ENCODE measurements around the gene ACOXL. TPM values are rescaled to one million over a fixed set of nuclear protein-coding genes. Genes with fewer than 3 reads are reported as not detected.

ACOXL gene
- polyA plus RNA-seq, 1 donor from 2014 or later, result not detected

DNA sequence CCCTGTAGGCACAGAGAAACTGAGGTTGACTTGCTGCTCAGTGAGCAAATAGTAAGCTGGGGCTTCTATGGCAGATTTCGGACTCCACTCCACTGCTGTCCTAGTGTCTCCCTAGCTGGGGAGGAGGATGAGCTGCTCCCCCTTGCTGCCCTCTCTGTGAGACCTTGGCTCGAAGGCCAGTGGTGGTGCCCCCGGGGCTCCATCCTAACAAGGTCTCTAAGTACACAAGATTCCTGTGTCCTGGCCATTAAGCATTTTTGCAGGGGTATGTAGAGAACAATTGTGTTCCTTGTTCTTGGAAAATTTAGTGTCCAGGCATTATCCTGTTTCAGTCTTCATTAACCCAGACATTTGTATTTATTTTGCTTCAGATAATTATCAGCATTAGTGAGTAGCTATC lies 367.0 kb downstream of the ACOXL start:
- no peaks in the 10 kb centered on the region for H3K36me3 Mint-ChIP-seq
- H3K4me1 Mint-ChIP-seq, result peaks cover 0 to 7% (median 7%) of the 10 kb centered on the region in 3 donors
- H3K27ac Mint-ChIP-seq, result no peak overlapping the region
- H3K27me3 Mint-ChIP-seq, result no peaks in the 10 kb centered on the region
- H3K4me3 Mint-ChIP-seq, result no peak overlapping the region
- no peaks in the 10 kb centered on the region for H3K9me3 Mint-ChIP-seq

DNA sequence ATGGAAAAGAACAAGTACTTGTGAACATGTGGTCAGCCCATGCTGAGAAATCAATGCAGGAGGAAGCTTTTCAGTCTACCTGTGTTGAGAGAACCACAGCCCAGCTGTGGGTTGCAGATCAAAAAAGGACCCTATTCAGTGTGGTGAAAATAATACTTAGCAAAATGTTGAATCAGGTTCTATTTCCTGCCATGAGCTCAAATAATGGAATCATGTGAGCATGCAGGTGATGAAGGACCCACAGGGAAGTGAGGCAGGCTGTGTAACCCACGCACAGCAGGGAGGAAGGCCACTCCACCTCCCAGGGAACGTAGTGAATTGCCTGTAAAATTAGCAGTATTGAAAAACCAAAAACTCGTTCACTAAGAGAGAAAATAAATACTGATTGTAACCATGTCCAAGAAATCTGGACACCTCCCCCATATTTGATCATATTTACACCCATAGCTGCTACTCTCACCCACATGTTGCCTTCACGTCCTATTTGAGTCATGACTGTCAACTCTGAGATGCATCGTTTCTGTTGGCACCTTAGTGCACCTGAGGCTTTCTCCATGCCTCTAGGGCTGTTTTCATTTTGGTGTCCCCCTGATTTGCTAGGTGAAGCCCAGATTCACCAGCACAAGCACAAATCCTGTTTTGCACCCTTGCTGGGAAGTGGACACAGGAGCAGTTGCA lies 367.9 kb downstream of the ACOXL start:
- Mint-ChIP-seq H3K4me3 (peak overlapping the region in 1 of 4 donors; percentile 30), H3K27ac (no peak overlapping the region), H3K9me3 (no peaks in the 10 kb centered on the region), H3K27me3 (no peaks in the 10 kb centered on the region), H3K4me1 (peaks cover 0 to 7% (median 7%) of the 10 kb centered on the region in 3 donors), H3K36me3 (no peaks in the 10 kb centered on the region)

DNA sequence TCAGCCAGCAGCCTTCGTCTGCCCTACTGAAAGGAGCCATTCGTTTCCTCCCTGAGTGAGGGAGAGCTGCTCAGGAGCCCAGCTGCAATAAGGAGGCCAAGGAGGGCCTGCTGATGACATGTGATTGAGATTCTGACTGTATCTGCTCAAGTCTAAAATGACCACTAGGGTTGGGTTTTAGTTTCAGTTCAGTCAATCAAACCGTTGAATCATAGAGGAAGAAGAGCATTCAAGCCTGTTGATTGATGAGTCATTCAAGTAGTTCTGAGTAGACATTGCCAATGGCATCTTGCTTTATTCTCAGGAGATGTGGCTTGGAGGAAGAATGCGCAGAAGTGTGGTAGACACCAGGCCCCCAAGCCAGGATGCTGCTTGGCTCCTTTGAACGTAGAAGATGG lies 368.4 kb downstream of the ACOXL start:
- Mint-ChIP-seq H3K27me3 (no peaks in the 10 kb centered on the region), H3K27ac (no peak overlapping the region), H3K36me3 (no peaks in the 10 kb centered on the region), H3K9me3 (no peaks in the 10 kb centered on the region), H3K4me3 (peak overlapping the region in 1 of 4 donors; percentile 30), H3K4me1 (peaks cover 0 to 7% (median 7%) of the 10 kb centered on the region in 3 donors)

DNA sequence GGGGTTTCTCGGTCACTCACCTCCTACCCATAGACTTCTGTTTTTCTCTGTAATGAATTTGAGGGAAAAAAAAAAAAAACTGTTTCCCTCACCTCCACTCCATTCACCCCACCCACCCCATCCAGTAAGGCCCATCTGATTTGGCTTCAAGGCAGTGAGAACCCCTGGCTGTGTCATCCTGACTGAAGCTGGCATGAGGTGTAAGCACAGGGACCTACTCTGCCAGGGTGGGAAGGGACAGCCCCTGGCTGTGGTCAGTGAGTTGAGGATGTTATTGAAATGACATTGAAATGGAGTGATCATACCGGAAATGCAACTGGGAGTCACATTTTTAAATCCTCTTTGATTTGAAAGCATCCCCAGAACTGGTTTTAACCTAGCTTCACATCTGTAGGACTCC lies 369.2 kb downstream of the ACOXL start:
- H3K27ac Mint-ChIP-seq, result no peak overlapping the region
- no peaks in the 10 kb centered on the region for H3K9me3 Mint-ChIP-seq
- peaks cover 3% of the 10 kb centered on the region for H3K27me3 Mint-ChIP-seq
- no peak overlapping the region for H3K4me3 Mint-ChIP-seq
- no peaks in the 10 kb centered on the region for H3K36me3 Mint-ChIP-seq
- peaks cover 0 to 7% (median 7%) of the 10 kb centered on the region in 3 donors for H3K4me1 Mint-ChIP-seq

DNA sequence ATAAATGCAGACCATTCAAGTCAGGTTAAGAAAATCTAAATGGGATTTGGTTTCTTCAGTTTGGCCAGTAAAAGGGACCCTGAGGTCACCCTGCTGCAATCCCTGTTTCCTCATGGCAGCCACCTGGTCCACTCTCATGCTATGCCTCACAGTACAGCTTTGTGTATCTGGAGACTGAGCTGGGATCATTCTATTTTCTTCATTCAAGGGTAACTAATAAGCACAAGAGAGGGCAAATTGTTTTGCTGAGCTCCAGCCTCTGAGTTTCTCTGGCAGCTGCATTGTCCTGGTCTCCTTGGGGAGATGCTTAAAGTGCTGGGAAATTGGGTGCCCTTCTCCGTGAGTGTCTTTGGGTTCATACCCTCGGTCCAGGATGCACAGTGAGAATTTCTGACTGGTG lies 369.8 kb downstream of the ACOXL start:
- Mint-ChIP-seq H3K27me3 (peaks cover 3% of the 10 kb centered on the region), H3K27ac (no peak overlapping the region), H3K9me3 (no peaks in the 10 kb centered on the region), H3K4me3 (no peak overlapping the region), H3K36me3 (no peaks in the 10 kb centered on the region), H3K4me1 (peaks cover 0 to 7% (median 7%) of the 10 kb centered on the region in 3 donors)

DNA sequence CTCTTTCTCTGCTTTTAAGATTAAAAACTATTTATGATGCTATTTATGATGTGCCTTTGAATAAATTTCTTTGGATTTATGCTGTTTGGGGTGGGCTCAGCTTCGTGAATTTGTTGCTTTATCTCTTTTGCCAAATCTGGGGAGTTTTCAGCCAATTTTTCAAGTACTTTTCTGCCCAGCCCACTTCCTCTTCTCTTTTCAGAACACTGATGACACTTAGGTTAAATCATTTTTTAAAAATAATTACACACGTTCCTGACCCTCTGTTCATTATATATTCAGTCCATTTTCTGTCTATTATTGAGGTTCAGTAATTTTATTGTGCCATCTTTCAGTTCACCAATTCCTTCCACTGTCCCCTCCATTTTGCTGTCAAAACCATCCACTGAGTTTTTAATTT lies 373.6 kb downstream of the ACOXL start:
- no peak overlapping the region for H3K4me3 Mint-ChIP-seq
- H3K9me3 Mint-ChIP-seq, result no peaks in the 10 kb centered on the region
- no peak overlapping the region for H3K27ac Mint-ChIP-seq
- peaks cover 0 to 1% (median under 1%) of the 10 kb centered on the region in 3 donors for H3K4me1 Mint-ChIP-seq
- peaks cover 2% of the 10 kb centered on the region for H3K36me3 Mint-ChIP-seq
- peaks cover 5% of the 10 kb centered on the region for H3K27me3 Mint-ChIP-seq

DNA sequence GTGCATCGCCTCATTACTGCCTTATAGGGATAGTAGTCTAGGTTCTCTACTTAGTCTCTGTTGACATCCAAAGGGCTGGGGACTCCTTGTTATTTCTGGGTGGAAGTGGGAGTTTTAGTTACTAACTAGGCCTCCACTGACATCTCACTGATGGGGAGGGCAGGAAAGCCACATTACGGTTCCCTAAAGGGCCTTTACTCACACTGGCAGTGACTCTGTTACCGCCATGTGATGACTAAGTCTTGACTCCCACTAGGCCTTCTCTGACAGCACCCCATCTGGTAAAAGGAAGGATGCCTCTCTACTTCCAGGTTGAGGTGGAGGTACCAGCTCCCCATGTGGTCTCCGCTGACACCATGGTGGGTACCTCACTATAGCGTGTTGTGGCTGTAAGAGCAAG lies 374.3 kb downstream of the ACOXL start:
- peaks cover 2% of the 10 kb centered on the region for H3K36me3 Mint-ChIP-seq
- H3K4me3 Mint-ChIP-seq, result no peak overlapping the region
- H3K4me1 Mint-ChIP-seq, result no peaks in the 10 kb centered on the region
- H3K9me3 Mint-ChIP-seq, result no peaks in the 10 kb centered on the region
- peaks cover 5% of the 10 kb centered on the region for H3K27me3 Mint-ChIP-seq
- no peak overlapping the region for H3K27ac Mint-ChIP-seq

DNA sequence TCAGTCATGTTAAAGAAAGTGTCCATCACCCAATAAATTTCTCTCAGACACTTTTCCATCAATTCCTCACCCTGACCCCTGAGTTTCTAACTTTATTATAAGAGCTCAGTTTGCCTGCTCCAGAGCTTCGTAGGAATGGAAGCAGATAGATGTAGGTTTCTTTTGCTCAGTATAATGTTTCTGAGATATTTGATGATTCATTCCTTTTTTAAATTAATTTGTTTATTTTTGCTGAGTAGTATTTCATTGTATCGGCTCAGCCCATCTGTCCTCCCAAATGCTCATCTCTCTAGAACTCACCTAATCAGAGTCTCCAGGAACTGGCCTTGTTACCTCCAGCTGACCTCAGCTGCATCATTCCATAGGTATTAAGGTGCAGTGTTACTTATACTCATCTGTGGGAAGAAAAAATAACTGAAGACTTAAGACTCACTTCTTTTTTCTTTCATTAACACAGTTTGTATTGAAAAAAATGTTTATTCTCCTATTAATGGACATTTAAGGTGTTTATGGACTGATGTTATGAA lies 376.4 kb downstream of the ACOXL start:
- H3K9me3 Mint-ChIP-seq, result no peaks in the 10 kb centered on the region
- H3K4me1 Mint-ChIP-seq, result no peaks in the 10 kb centered on the region
- H3K27me3 Mint-ChIP-seq, result peaks cover 9% of the 10 kb centered on the region
- no peak overlapping the region for H3K4me3 Mint-ChIP-seq
- H3K36me3 Mint-ChIP-seq, result peaks cover 2% of the 10 kb centered on the region
- H3K27ac Mint-ChIP-seq, result no peak overlapping the region

DNA sequence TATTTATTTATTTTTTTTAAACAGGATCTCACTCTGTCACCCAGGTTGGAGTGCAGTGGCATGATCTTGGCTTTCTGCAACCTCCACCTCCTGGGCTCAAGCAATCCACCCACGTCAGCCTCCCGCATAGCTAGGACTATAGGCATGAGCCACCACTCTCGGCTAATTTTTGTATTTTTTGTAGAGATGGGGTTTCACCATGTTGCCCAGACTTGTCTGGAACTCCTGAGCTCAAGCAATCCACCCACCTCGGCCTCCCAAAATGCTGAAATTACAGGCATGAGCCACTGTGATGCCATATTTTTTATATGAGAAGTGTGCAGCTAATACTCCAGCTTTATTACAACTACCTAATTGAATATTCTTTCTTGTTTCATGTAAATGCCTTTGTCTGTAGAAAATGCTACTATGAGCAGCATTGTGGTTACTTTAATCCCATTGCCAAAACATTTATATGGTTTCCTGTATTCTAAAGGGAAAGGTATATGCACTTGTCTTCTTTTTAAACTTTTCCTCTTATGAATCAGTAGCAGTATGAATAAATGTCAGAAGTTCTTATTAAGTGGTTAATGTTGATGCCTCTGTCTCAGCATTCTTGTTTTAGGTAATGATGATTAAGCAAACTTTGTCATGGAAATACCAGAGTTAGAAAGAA lies 378.9 kb downstream of the ACOXL start:
- Mint-ChIP-seq H3K27ac (no peak overlapping the region), H3K4me3 (no peak overlapping the region), H3K9me3 (no peaks in the 10 kb centered on the region), H3K36me3 (peaks cover 2% of the 10 kb centered on the region), H3K27me3 (peaks cover 9% of the 10 kb centered on the region), H3K4me1 (no peaks in the 10 kb centered on the region)

DNA sequence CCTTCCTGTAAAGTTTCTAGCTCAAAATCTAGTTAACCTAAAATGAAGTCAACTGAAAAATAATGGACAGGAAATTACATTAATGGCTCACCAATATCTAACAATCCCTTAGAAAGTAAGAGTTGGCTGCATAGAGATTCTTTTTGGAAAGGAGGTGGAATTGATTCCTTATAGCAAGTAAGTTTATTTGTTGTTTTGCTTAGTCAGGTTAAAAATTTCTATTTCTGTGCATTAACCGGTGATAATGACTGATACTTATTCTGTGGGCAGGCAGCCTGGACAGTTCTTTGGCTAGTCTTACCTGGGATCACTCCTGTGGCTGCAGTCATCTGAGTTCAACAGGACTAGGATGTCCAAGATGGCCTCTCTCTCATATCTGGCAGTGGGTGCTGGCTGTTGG lies 381.5 kb downstream of the ACOXL start:
- Mint-ChIP-seq H3K9me3 (no peaks in the 10 kb centered on the region), H3K36me3 (peaks cover 2% of the 10 kb centered on the region), H3K27me3 (peaks cover 29% of the 10 kb centered on the region), H3K27ac (no peak overlapping the region), H3K4me3 (peak overlapping the region in 1 of 4 donors; percentile 22), H3K4me1 (peaks cover 16 to 21% (median 17%) of the 10 kb centered on the region in 3 donors)

DNA sequence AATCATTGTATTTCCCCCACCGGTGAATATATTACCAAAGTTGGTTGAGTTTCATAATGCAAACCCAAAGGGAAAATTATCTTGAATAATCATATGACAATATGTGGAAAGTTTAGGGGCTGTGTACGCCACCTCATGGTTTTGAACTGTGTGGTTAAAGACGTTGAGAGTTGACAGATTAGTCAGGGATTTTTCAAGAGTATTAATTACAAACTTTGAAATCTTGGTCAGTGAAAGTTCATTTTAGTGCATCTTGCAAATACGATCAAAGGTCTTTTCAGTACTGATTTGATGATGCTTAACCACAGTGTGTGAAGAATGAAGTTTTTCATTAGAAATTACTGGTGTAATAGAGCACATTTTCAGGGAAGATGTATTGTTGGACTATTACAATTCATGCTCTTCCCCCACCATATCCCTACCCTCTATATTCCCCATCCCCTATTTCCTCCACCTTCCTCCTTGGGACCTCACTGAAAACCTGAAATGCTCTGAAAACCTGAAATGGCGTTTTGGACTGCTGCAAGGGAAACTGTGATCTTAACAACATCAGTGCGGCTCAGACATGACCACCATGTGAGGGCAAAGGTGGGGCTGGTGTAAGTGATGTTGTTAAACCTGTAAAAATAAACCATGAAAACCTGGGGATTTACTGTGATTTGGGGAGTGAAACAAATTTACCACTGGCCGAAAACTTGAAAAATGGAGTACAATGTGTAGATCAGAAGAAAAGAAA lies 383.8 kb downstream of the ACOXL start:
- H3K27ac Mint-ChIP-seq, result peak overlapping the region; percentile 8 to 88 (median 16)
- no peaks in the 10 kb centered on the region for H3K9me3 Mint-ChIP-seq
- peaks cover 41% of the 10 kb centered on the region for H3K27me3 Mint-ChIP-seq
- H3K4me3 Mint-ChIP-seq, result peak overlapping the region in 1 of 4 donors; percentile 79
- peaks cover 20 to 32% (median 22%) of the 10 kb centered on the region in 3 donors for H3K4me1 Mint-ChIP-seq
- H3K36me3 Mint-ChIP-seq, result no peaks in the 10 kb centered on the region

DNA sequence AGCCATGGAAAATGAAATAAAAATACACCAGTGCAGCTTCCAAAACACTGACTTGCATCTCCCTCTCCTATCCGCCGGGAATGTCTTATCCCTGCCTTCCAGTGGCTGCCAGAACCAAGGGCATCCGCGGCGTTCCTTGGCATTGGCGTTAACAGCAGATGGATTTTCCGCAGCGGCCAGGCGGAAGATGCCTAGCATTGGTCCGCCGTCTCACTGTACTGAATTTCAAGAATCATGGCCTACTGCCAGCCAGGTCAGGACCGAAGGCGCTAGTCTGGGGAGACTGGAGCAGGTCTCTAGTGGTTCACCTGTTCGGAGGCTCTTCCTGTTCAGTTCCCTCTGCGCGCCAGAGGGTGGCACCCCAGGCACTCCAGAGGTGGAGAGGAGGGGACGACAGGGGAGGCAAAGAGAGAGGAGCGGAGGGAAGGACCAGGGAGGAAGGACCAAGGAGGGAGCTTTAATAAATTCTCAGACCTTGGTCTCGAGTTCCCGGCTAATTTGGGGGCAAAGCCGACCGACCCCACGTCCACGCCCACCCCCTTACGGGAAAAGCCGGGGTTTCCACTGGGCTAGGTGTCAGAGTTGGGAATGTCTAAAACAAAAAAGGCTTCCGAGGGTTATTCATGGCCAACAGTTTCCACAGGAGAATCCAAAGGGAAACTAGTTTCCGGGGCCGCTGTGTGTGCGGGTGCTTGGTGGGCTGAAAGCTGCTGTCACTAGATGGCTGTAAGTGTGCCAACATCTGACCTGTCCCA lies 384.6 kb downstream of the ACOXL start:
- peak overlapping the region; percentile 16 to 90 (median 88) for H3K27ac Mint-ChIP-seq
- H3K9me3 Mint-ChIP-seq, result no peaks in the 10 kb centered on the region
- peak overlapping the region; percentile 76 to 95 (median 82) for H3K4me3 Mint-ChIP-seq
- no peaks in the 10 kb centered on the region for H3K36me3 Mint-ChIP-seq
- H3K27me3 Mint-ChIP-seq, result peaks cover 41% of the 10 kb centered on the region
- peaks cover 20 to 34% (median 22%) of the 10 kb centered on the region in 3 donors for H3K4me1 Mint-ChIP-seq

DNA sequence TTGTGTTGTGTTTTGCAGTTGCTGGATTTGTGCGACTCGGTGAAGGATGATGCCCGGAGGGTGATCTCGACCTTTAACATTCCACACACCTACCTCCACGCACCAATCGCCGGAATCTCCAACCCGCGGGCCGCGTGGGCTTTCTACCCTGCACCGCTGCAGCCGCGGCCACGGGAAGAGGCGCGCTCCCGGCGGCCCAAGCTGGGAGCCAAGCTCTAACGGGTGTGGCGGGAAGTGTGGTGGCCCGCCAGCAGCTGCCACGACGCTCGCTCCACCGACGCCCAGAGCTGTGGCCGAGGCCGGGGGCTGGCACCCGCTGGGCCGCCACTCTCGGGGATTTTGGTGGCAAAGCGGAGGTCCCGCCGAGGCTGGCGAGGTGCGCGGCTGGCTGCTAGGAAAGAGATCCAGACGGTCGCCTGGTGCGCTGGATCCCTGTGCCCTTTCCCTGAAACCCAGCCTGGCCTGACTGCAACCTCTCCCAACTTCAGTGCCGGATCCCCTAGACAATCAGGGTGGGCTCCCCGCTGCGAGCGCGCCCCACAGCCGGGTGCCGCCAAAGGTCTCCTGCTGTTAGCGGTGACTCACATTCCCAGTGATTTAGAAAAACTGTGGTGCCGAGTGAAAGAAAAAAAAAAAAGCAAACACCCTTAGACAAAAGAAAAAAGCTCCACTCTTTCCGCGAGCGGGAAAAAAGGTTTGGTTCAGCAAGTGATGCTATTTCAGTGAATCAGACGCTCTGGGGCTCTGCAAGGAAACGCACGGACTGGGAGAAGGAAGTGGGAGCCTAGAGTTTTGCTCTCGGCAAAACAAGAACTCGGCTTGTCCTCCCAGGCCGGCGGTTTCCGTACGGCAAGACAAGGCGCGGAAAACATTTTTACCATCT lies 385.5 kb downstream of the ACOXL start:
- Mint-ChIP-seq H3K9me3 (no peaks in the 10 kb centered on the region), H3K4me3 (peak overlapping the region; percentile 88 to 98 (median 95)), H3K36me3 (no peaks in the 10 kb centered on the region), H3K27me3 (peaks cover 39% of the 10 kb centered on the region), H3K4me1 (peaks cover 20 to 35% (median 22%) of the 10 kb centered on the region in 3 donors), H3K27ac (peak overlapping the region; percentile 41 to 96 (median 90))
